Dermis microvascular lymphatic vessel endothelial cell (primary cell): ENCODE data around the gene S100A1. TPM values are rescaled to one million over a fixed set of nuclear protein-coding genes. Genes with fewer than 3 reads are reported as not detected.
"Not testable (repeated sequence)": the region's sequence is repeated elsewhere in the genome, so short reads cannot be mapped to it uniquely, and the experiment has no call there.

Experiments
- DNase-seq, 2 donors: peaks; one replicate each; pipeline versions ENCODE4 v3.0.0 to v3.0.0-alpha.2; 2010; ENCODE audit warnings: low read depth in 2 of 2
- total RNA-seq: library from RNA; depleted of rRNA; stranded (reverse); fragments of >200 nt; gene quantifications from 2 replicates; pipeline ENCODE4 v1.2.1, GENCODE V29; 2014

The S100A1 gene
- not detected in 2 replicates for total RNA-seq

DNA sequence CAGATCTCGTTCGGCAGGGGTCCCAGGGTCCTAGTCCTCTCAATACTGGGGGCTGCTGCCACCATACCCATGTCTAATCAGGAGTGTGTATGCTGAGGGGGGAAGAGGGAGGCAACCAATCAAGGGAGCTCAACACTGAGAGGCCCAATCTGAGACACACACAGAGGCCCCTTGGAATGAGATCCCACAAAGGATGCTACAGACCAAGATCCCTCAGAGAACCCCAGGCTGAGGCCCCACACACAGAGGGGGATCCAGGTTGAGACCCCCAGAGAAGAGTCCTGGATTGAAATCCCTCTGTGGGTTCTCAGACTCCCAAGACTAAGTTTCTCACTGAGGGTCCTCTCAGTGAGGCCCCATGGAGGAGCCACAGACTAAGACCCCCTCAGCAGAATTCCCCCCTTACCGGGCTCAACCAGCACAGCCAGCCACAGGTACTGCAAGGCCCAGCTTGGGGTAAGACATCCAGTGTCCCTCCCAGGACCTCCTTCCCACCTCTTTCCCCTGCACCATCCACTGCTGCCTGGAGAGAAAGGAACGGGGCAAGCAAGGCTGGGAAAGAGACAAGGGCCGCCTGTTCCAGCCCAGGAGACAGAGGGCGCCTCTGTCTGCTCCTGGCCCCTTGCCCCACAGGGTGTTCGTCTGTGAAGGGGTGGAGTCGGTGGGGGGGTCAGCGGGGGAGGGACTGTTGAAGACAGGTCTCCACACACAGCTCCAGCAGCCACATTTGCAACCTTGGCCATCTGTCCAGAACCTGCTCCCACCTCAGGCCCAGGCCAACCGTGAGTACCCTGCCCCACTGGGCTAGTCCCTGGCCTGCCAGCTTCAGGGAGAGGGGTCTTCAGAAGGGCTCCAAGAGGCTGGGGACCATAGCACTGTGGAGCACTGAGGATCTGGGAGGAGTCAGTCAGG lies at the start of gene S100A1:
Gene S100A1 (plus strand): TSS at position 720 of the 912 bp plus-strand sequence. CDS start 2,088 bp downstream, outside the sequence.
- no peak for DNase-seq

DNA sequence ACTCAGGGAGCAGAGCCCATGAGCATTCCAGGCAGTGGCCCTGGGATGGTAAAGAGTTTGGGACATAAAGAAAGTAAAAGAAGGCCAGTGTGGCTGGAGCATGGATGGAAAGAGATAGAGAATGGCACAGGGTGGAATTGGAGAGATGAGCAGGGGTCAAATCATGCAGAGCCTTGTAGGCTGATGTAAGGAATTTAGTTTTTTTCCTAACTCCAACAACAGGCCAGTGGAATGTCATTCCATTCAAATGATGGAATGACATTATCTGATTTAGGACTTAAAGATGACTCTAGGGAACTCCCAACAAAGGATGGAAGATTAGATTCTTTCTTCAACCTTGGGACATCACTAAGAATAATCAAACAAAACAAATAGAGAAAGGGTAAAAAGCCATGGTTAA lies 49.7 kb upstream of the S100A1 start:
- DNase-seq: no peak

DNA sequence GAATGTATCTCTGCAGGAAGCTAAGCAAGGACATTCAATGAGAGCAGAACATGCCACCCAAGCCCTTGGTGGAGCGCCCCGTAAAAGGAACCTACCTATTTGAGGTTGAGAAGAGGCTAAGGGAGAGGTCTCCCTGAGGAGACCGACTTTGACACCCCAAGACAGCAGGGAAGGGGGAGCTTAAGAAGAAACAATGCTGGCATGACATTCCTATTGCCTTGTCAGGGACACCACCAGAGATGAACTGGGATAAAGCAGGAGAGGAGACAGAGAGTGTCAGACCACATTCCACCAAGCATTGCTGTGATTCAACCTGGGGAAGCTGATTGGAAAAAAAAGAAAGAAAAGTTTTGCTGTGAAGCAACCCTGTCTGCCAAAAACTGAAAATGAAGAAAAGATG lies 49.3 kb upstream of the S100A1 start:
- DNase-seq: no peak

DNA sequence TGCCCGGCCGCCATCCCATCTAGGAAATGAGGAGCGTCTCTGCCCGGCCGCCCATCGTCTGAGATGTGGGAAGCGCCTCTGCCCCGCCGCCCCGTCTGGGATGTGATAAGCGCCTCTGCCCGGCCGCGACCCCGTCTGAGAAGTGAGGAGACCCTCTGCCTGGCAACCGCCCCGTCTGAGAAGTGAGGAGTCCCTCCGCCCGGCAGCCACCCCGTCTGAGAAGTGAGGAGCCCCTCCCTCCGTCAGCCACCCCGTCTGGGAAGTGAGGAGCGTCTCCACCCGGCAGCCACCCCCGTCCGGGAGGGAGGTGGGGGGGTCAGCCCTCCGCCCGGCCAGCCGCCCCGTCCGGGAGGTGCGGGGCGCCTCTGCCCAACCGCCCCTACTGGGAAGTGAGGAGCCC lies 45.4 kb upstream of the S100A1 start:
- not testable (repeated sequence) for DNase-seq

DNA sequence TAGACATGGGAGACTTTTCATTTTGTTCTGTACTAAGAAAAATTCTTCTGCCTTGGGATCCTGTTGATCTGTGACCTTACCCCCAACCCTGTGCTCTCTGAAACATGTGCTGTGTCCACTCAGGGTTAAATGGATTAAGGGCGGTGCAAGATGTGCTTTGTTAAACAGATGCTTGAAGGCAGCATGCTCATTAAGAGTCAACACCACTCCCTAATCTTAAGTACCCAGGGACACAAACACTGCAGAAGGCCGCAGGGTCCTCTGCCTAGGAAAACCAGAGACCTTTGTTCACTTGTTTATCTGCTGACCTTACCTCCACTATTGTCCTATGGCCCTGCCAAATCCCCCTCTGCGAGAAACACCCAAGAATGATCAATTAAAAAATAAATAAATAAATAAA lies 44.7 kb upstream of the S100A1 start:
- DNase-seq: not testable (repeated sequence)

DNA sequence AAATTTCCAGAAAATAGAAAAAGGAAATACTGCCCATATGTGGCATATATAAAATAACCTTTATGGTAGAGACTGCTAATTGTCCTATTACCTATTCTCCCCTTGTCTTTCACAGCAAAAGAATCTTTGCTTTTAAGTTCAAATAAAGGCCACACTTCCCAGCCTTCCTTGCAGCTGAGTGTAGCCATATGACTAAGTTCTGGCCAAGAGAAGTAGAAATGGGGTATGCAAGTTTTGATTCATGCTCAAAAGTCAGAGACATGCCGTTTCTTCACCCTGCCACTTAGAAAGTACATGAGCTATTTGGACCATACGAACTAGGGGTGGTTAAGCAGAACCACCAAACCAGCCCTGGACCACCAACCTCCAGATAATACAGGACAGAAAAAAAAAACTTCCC lies 44.3 kb upstream of the S100A1 start:
- no peak for DNase-seq

DNA sequence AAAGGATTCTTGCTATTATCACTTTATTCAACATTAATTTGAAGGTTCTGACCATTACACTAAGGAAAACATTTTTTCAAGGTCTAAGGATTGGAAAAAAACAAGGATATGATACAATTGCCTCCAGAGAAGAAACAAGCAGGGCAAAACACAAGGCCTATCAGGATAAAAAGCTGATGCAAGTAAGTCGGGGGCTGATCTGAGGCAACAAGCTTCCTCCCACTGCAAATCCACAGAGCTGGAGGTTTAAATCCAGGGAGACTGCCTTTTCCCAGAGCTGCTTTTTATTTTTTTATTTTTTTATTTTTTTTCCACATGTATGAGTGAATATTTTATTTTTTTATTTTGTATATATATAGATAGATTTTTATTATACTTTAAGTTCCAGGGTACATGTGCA lies 43.2 kb upstream of the S100A1 start:
- no peak for DNase-seq

DNA sequence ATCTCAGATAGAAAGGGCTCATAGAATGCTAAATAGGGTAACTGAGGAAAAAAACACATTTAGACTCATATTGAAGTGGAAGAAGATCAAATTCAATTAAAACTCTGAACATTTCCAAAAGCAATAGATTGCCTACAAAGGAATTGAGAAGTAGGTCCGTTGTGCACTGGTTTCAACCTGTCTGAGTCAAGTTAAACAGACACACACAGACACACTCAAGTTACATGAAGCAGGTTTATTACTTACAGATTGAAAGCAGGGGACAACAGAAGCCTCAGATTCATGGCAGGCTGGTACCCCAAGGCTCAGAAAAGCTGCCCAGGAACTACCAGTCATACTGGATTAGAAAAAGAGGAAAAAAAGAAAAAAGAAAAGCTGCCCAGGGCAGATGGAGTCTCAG lies 41.9 kb upstream of the S100A1 start:
- DNase-seq: no peak

DNA sequence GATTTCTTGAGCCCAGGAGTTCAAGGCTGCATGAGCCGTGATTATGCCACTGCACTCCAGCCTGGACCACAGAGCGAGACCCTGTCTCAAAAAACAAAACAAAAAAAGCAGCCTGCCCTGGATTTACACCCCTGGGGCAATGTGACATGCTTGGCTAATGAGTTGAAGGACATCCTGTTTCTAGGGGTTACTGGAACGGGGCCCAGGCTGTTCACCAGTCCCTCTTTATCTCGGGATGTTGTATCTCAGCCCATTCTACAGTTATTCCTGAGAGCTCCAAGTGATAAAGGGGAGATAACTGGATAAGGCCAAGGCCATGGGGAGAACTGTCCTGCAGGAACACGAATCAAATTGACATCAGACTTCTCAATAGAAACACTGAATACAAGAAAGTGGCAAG lies 40.9 kb upstream of the S100A1 start:
- peak in 1 of 2 donors; percentile 18 for DNase-seq

DNA sequence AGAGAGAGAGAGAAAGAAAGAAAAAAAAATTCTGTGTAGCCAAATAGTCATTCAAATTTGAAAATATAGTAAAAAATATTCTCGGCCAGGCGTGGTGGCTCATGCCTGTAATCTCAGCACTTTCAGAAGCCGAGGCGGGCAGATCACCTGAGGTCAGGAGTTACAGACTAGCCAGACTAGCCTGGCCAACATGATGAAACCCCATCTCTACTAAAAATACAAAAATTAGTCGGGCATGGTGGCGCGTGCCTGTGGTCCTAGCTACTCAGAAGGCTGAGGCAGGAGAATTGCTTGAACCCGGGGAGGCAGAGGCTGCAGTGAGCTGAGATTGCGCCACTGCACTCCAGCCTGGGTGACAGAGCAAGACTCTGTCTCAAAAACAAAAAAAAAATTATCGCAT lies 40.2 kb upstream of the S100A1 start:
- DNase-seq: not testable (repeated sequence)

DNA sequence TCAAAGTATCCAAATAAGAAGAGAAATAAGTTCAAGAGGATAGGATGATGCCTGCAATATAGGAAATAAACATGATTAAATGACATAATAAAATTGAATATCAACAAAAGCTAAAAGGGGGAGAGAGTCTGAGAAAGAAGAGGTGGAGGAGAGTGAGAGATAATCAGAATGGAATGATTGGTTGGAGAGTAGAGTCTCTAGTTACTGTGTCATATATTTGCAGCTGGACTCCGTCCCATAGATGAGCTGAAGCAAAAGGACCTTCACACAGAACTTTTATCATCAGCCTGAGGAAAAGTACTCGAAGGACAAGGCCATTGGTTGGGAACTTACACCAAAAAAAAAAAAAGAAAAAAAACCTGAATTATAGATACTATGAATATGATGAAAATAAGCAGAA lies 39.8 kb upstream of the S100A1 start:
- DNase-seq: no peak

DNA sequence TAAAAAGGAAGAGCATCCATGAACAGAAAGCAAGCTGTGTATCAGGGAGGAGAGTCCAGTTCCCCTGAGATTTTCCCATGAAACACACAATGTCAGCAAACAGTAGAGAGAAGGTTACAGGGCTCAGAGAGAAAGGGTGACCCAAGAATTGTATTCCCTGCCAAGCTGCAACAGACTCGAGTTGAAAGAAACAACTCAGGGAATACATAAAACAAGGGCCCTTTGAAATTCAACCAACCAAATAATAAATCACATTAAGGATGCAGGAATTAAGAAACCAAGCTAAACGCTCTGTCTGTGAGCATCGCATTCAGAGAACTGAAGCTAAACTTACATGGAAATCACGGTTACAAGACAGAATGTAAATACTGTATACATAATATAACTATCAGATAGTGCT lies 35.5 kb upstream of the S100A1 start:
- DNase-seq: no peak

DNA sequence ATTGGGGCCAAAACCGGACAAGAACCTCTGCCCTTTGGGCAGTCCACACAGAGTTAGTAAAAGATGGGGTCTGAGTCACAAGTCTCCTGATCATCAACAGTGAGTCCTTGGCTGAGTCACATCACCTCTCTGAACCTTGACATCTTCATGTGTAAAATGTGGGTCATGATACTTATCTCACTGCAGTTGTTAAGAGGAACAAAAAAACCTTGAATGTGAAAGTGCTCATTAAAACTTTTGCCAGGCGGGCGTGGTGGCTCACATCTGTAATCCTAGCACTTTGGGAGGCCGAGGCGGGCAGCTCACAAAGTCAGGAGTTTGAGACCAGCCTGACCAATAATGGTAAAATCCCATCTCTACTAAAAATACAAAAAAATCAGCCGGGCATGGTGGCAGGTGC lies 31.0 kb upstream of the S100A1 start:
- peak in 1 of 2 donors; percentile 52 for DNase-seq

DNA sequence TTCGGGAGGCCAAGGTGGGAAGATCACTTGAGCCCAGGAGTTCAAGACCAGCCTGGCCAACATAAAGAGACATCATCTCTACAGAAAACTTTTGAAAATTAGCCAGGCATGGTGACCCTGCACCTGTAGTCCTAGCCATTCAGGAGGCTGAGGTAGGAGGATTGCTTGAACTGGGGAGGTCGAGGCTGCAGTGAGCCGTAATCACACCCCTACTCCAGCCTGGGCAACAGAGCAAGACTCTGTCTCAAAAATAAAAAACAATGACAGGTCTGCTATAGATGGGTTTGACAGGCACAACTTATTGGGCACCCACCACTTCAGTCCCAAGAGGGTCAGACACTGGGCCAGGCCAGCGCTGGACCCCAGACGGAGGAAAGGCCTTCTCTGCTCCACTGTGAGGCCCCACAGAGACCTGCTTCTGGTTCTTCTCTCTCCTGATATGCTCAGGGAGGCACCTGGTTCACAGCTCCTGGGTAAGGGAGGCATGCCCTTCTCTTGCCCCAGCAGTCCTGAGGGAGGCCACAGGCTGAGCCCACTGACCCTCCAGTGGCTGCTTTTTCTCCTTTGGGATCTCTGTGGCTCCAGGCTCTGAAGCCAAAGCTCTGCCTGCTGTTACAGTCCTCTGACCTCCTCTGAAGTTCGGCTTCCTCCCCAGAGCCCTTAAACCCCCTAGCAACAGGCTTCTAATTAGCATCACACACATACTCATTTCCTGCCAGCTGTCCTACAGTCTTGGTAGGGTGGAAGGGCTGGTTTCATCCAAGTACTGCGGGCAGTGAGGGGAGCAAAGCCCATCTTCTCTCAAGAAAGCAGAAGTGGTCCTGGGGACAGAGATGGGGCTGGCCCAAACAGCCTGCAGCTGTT lies 29.7 kb upstream of the S100A1 start:
- DNase-seq: peak in 1 of 2 donors; percentile 84

DNA sequence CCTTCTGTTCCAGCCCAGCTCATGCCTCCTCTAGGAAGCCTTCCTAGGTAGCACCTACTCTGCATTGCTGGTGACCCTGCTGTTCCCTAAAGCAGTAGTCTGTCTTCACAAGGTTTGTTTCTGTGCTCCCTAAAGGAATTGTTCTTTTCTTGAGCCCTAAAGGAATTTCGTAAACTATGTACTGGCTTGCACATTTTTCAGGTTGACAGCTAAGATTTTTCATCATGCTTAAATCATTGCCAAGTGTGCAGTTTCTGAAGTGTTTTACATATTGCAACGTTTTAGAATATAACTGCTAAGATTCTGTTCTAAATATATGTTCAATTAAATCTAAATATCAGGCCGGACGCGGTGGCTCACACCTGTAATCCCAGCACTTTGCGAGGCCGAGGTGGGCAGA lies 28.4 kb upstream of the S100A1 start:
- no peak for DNase-seq

DNA sequence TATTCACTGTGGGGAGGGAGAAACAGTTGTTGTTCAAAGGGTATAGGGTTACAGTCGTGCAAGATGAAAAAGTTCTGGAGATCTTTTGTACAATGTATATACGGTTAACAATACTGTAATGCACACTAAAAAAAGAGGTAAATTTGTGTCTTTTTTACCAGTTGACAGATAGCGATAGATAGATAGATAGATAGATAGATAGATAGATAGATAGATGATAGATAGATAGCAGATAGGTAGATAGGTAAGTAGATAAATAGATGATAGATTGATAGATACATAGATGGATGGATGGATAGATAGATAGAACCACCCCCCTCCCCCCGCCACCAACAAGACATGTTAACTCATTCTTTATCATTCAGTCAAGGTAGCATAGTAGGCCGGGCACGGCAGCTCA lies 25.5 kb upstream of the S100A1 start:
- no peak for DNase-seq

DNA sequence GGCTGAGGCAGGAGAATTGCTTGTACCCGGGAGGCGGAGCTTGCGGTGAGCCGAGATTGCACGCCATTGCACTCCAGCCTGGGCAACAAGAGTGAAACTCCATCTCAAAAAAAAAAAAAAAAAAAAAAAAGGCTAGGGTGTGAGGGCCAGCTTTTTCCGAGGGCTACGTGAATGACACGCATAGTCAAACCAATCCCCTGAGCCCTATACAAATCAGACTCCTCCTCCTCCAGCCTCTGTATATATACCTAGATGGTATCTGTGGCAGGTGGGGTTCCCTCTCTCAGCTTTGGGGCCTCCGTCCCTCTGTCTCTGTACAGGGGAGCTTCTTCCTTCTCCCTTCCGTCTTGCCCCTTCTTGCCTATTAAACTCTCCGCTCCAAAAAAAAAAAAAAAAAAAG lies 22.0 kb upstream of the S100A1 start:
- no peak for DNase-seq

DNA sequence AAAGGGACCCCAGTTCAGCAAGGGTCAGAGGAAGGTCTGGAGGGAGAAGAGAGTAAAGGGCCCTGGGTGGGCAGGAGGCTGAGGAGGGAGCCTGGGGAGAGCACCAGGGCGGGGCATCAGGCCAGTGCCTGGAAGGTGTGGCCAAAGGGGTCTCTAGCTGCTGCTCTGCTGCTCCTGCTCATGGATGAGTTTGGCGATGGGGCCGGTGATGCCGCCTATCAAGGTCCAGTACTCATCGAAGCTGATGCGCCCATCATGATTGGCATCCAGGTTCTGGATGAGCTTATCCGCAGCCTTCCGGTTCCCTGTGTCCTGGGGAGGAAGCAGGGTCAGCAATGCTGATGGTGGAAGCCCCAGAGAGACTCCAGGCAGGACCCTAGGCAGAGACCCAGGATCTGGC lies 20.9 kb upstream of the S100A1 start:
- no peak for DNase-seq

DNA sequence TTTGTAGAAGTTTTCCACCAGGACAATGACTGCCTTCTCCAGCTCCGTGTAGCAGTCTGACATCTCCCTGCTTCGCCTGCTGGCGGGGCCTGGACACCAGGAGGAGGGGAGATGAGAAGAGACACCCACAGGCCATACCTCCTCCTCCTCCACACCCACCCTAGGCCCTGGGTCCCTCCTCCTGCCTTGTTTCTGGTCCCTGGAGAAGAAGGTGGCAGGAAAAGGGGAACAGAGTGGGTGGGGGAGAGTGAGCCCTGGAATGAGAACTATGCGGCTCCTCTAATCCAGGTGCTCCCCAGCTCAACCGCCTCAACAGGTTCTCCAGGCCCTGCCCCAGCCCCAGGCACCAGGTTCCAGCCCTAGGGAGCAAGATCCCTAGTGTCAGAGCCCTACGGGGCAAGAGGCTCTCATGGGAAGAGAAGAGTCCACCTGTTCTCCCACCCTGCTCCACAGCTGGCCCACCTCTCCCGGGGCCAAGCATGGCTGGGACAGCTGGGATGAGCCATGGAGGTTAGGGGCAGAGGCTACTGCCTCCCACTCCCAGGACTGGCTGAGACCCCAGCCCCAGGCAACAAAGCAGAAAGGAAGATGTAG lies 20.0 kb upstream of the S100A1 start:
- DNase-seq: peak in 1 of 2 donors; percentile 73

DNA sequence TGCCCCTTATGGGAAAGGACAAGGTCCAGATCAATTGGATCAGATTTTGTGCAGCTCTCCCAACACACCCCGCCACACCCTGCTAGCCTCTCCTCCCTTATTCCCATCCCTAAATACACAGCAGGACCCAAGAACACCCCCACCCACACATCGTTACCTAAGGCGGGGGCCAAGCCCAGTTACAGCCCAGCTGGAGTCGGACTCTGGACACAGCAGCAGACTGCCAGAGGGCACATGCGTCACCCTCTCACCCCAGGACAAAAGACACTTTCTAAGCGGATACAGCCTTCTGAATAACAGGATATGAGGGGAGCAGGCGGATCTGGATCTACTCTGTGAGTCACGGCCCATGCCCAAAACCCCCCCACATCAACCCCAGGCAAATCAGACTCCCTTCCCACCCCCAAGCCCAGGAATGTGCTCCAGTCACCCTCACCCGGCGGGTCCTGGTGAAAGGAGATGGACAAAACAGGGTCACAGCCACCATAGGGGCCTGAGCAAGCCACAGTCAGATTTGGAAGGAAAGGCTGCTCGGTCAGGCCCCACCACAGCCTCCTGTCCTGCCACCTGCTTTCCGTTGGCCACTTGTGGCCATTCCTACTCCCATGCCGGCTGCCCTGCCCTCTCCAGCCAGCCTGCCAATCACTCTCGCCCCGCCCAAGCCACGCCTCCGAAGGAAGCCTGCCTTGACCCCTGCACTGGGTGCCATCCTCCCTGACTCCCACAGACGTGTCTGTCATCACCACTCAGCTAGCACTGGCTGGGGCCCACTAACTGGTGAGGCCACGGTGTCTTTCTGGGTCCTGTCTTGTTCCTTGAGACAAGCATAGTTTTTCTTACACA lies 19.3 kb upstream of the S100A1 start:
- peak; percentile 98 to 99 for DNase-seq

DNA sequence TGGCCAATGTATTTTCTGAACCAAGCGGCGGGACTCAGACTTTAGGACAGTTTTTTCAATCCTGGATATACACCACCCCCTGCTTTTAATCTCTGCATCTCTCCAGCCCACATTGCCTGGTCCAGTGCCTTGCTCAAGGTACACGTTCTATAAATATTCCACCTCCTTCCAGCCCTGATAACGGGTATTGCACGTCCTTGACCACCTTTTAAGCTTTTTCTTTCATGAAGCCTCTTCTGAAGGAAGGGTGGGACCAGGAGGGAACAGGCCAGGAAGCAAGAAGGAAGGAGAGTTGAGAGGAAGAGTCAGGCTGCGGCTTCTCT lies 18.7 kb upstream of the S100A1 start:
- DNase-seq: peak in 1 of 2 donors; percentile 24
